Heart right ventricle (tissue), 16 donors: ENCODE data around the gene KIF14. TPM values are rescaled to one million over a fixed set of nuclear protein-coding genes. Genes with fewer than 3 reads are reported as not detected.

Experiments used
- ATAC-seq, 8 donors: fragments of 200-7000 bp; cut with Tn5 transposase; one replicate each; pipeline ENCODE4 v1.9.1; 2020; ENCODE audit warnings: mild to moderate bottlenecking in 8 of 8, moderate library complexity in 8 of 8, moderate number of reproducible peaks in 1 of 8
- DNase-seq, 2 donors: peaks; one replicate each; pipeline ENCODE4 v3.0.0-alpha.2; 2020
- H3K27ac ChIP-seq, 10 donors: fragments of 200-600 bp; sonication (generic) in 2 of 10; one replicate each; pipeline versions ENCODE4 v1.5.0 to v1.8.0; 2020 to 2022; ENCODE audit warnings: mild to moderate bottlenecking in 3 of 10
- H3K27me3 ChIP-seq, 7 donors: fragments of 200-600 bp; one replicate each; pipeline ENCODE4 v1.8.0; 2021 to 2022; ENCODE audit warnings: mild to moderate bottlenecking in 2 of 7
- H3K36me3 ChIP-seq, 9 donors: fragments of 200-600 bp; sonication (generic) in 1 of 9; one replicate each; pipeline versions ENCODE4 v1.5.0 to v1.8.0; 2020 to 2022; ENCODE audit warnings: mild to moderate bottlenecking in 2 of 9
- H3K4me1 ChIP-seq, 9 donors: fragments of 200-600 bp; sonication (generic) in 1 of 9; one replicate each; pipeline versions ENCODE4 v1.5.0 to v1.8.0; 2020 to 2022; ENCODE audit warnings: mild to moderate bottlenecking in 4 of 9
- H3K4me3 ChIP-seq, 10 donors: fragments of 200-600 bp; sonication (generic) in 2 of 10; one replicate each; pipeline versions ENCODE4 v1.5.0 to v1.8.0; 2020 to 2022; ENCODE audit warnings: mild to moderate bottlenecking in 7 of 10, moderate library complexity in 2 of 10
- H3K9me3 ChIP-seq, 11 donors: fragments of 200-600 bp in 10 of 11; sonication (generic) in 2 of 11; one replicate each; pipeline versions ENCODE4 v1.5.0 to v1.8.0; 2013 to 2022; ENCODE audit warnings: mild to moderate bottlenecking in 2 of 11, control low read depth in 1 of 11, moderate library complexity in 1 of 11
- WGBS, 2 donors: extraction: QIAGEN DNeasy Blood & Tissue Kit; methylation state at CpG; one replicate each; pipeline ENCODE4 v1.1.7; 2013; ENCODE audit warnings: inconsistent platforms in 1 of 2; 5-methylcytosine and 5-hydroxymethylcytosine counted together
- intact Hi-C, 10 donors: fragments of 100-400 bp; cut with DNase I; formaldehyde crosslinking; loops; one replicate each; pipeline versions ENCODE4 v1.11.1 to v1.14.2; 2022
- polyA plus RNA-seq, 2 donors: library from polyadenylated mRNA; stranded (reverse); fragments of 200-250 nt; gene quantifications; one replicate each; pipeline ENCODE4 v1.2.3, GENCODE V29; 2013
- total RNA-seq, 10 donors: library from RNA; stranded (reverse); fragmentation: NEBNext Ultra II Directional in 3 of 10; extraction: Animal tissue kit (Norgen Biotek cat#: 25700) in 3 of 10; gene quantifications; one replicate each; pipeline versions ENCODE4 v1.2.1 to v1.2.4, GENCODE V29; 2021 to 2023
- TF ChIP-seq, protein P1 (sequence below), 9 donors: fragments of 200-600 bp; sonication (generic) in 2 of 9; IDR thresholded peaks; one replicate each; pipeline versions ENCODE4 v1.5.0 to v1.8.0; 2021 to 2022; ENCODE audit warnings: antibody characterized with exemption in 9 of 9, mild to moderate bottlenecking in 5 of 9, moderate library complexity in 1 of 9
- donor health status: Arrhythmogenic right ventricular cardiomyopathy.
- donor health status: ischemic (EF 13 %, LVEDD 7.1; RV severe dilation, severe dysfunction).
- donor health status: healthy with polysubstance abuse.
- donor health status: DM: no; HTN: yes; CAD: no.
- donor health status: DM: no; HTN: no; CAD: no.
- donor health status: ischemic (EF 25% LVEDD 6.9; RV normal size, moderate dysfunction).
- donor health status: ischemic (EF 25% LVEDD 5.7; RV mildly dilated, moderate dysfunction).
- donor health status: healthy.
- donor health status: DM: yes; HTN: yes; CAD: no.
- donor health status: Ischemic cardiomyopathy.
- donor health status: ischemic (EF 35%, LVEDD 5.7; RV mildly dilated, moderate dysfunction).
- donor health status: nonischemic (EF 11% LVEDD 7.7; RV severe dilation, severe dysfunction).
- donor health status: DM: yes; HTN: yes; CAD: no.
- donor health status: PGD.
- donor health status: ischemic (EF 29% LVEDD 5.4; RV normal size, mild dysfunction).
- donor health status: nonischemic (EF 23%, LVEDD 6.1; RV moderate dilation, normal function).

KIF14 gene
- total and polyA plus RNA-seq, 12 donors = under 0.01 to 1.3 (median 0.05) TPM; not detected in 2

GRCh38 chr1:200666309-200666708 lies 45.8 kb upstream of the KIF14 start:
- H3K9me3 ChIP-seq = no peaks in the 10 kb centered on the region
- H3K4me1 ChIP-seq = peaks cover 4 to 65% (median 34%) of the 10 kb centered on the region in 9 donors
- intact Hi-C loops = loop anchor here in 7 of 10 donors (5.0 to 10.0 kb wide), 4 partner anchors 44 to 138 kb away; partner anchors contain the start of genes CAMSAP2 (in 1 of the 7) and KIF14 (in 1 of the 7)
- peaks cover 0 to 52% (median 14%) of the 10 kb centered on the region in 9 donors for H3K36me3 ChIP-seq
- DNase-seq = no peak
- TF ChIP-seq, protein P1, sequence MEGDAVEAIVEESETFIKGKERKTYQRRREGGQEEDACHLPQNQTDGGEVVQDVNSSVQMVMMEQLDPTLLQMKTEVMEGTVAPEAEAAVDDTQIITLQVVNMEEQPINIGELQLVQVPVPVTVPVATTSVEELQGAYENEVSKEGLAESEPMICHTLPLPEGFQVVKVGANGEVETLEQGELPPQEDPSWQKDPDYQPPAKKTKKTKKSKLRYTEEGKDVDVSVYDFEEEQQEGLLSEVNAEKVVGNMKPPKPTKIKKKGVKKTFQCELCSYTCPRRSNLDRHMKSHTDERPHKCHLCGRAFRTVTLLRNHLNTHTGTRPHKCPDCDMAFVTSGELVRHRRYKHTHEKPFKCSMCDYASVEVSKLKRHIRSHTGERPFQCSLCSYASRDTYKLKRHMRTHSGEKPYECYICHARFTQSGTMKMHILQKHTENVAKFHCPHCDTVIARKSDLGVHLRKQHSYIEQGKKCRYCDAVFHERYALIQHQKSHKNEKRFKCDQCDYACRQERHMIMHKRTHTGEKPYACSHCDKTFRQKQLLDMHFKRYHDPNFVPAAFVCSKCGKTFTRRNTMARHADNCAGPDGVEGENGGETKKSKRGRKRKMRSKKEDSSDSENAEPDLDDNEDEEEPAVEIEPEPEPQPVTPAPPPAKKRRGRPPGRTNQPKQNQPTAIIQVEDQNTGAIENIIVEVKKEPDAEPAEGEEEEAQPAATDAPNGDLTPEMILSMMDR (IDR thresholded peaks at IDR 0.05) = no peak
- no peak for ATAC-seq
- H3K27me3 ChIP-seq = no peaks in the 10 kb centered on the region
- H3K4me3 ChIP-seq = no peak overlapping the region
- 51 to 54% methylated on average over 8 of the region's 8 CpGs for WGBS, 2 donors
- H3K27ac ChIP-seq = peak overlapping the region in 6 of 10 donors; percentile 15 to 69 (median 34)

DNA sequence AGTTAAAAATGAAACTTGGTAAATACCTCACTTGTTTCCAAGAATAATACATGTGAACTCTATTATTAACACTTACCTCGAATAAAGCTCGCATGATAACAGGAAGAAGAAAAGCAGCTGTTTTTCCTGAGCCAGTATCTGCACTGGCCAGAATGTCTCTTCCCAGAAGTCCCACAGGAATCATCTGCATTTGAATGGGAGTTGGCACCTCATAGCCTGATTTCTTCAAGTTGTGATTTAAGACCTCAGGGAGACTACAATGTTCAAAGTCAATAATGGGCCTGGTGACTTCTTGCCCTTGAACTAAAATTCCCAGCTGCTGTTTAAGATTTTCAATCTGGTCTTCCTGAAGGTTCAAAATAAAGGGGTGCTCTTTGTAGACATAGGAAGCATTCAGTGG lies 45.3 kb upstream of the KIF14 start:
- no peak for ATAC-seq
- Histone ChIP-seq H3K27me3 (no peaks in the 10 kb centered on the region), H3K4me1 (peaks cover 3 to 61% (median 32%) of the 10 kb centered on the region in 9 donors), H3K9me3 (no peaks in the 10 kb centered on the region), H3K27ac (peak overlapping the region in 6 of 10 donors; percentile 15 to 69 (median 34)), H3K36me3 (peaks cover 0 to 55% (median 14%) of the 10 kb centered on the region in 9 donors), H3K4me3 (no peak overlapping the region)
- TF ChIP-seq, protein P1 (IDR thresholded peaks at IDR 0.05) = no peak
- intact Hi-C loops = loop anchor here in 7 of 10 donors (5.0 to 10.0 kb wide), 4 partner anchors 44 to 139 kb away; partner anchors contain the start of genes CAMSAP2 (in 1 of the 7) and KIF14 (in 1 of the 7)
- DNase-seq = no peak
- 0 to 2% methylated on average over 2 of the region's 2 CpGs for WGBS, 2 donors

DNA sequence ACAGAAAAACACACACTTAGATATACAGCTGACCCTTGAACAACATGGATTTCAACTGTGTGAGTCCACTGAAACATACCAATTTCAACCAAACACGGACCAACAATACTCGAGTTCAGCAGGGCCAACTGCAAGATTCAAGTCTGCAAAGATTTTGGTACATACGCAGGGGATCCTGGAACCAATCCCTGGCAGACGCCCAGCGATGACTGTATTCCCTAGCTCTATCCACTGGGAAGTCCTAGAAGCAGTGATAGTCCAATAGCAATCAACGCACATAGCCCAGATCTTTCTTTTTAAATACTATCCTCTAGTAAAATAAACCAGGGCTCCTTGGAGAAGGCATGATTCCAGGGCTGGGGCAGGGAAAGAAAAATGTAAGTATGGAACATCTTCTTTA lies 40.2 kb upstream of the KIF14 start:
- no peak overlapping the region for H3K27ac ChIP-seq
- peaks cover 0 to 27% (median 10%) of the 10 kb centered on the region in 9 donors for H3K4me1 ChIP-seq
- WGBS, 2 donors = 73 to 81% methylated on average over 6 of the region's 6 CpGs
- TF ChIP-seq, protein P1 (IDR thresholded peaks at IDR 0.05) = no peak
- H3K4me3 ChIP-seq = no peak overlapping the region
- peaks cover 0 to 99% (median 29%) of the 10 kb centered on the region in 9 donors for H3K36me3 ChIP-seq
- ATAC-seq (peak in 1 of 8 donors; percentile 22), DNase-seq (peak; percentile 36 to 48)
- H3K27me3 ChIP-seq = no peaks in the 10 kb centered on the region
- intact Hi-C loops = loop anchor here in 3 of 10 donors (10.0 kb wide), 1 partner anchor 144 kb away; no protein-coding TSS in a partner anchor
- no peaks in the 10 kb centered on the region for H3K9me3 ChIP-seq

- Histone ChIP-seq H3K27ac (no peak overlapping the region), H3K4me3 (no peak overlapping the region), H3K36me3 (peaks cover 0 to 99% (median 36%) of the 10 kb centered on the region in 9 donors), H3K27me3 (no peaks in the 10 kb centered on the region), H3K4me1 (peaks cover 0 to 14% (median 0%) of the 10 kb centered on the region in 9 donors), H3K9me3 (no peaks in the 10 kb centered on the region)
- WGBS, 2 donors = 95 to 100% methylated on average over 1 of the region's 1 CpG
- TF ChIP-seq, protein P1 (IDR thresholded peaks at IDR 0.05) = no peak
- DNase-seq (no peak), ATAC-seq (no peak)
- intact Hi-C loops = no loop called here
These were observed 38.7 kb upstream of the KIF14 start for GRCh38 chr1:200659269-200659668.
